ENCODE data around the gene UGT2B15. TPM values are rescaled to one million over a fixed set of nuclear protein-coding genes. Genes with fewer than 3 reads are reported as not detected.
"Not testable (repeated sequence)": the region's sequence is repeated elsewhere in the genome, so short reads cannot be mapped to it uniquely, and the experiment has no call there.

UGT2B15 gene
- total and polyA plus RNA-seq, 10 donors: 0.11 to 0.85 (median 0.46) TPM; not detected in 7

DNA sequence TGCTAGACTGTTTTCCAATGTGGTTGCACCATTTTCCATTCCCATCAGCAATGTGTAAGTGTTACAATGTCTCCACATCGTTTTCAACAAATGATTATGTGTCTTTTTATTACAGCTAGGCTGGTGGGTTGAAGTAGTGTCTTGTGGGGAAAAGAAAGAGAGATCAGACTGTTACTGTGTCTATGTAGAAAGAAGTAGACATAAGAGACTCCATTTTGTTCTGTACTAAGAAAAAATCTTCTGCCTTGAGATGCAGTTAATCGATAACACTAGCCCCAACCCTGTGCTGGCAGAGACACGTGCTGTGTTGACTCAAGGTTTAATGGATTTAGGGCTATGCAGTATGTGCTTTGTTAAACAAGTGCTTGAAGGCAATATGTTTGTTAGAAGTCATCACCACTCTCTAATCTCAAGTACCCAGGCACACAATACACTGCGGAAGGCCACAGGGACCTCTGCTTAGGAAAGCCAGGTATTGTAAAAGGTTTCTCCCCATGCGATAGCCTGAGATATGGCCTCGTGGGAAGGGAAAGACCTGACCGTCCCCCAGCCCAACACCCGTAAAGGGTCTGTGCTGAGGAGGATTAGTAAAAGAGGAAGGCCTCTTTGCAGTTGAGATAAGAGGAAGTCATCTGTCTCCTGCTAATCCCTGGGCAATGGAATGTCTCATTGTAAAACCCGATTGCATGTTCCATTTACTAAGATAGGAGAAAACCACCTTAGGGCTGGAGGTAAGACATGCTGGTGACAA is 23.0 kb upstream of the UGT2B15 start:
- 66 to 79% (median 75%) methylated on average over 9 of the region's 9 CpGs for WGBS, 5 donors
- H3K4me3 ChIP-seq: no peak overlapping the region
- DNase-seq: no peak
- no peaks in the 10 kb centered on the region for H3K36me3 ChIP-seq
- H3K27me3 ChIP-seq (replicated peaks in 1 of 7): no peaks in the 10 kb centered on the region
- H3K27ac ChIP-seq: no peak overlapping the region
- H3K4me1 ChIP-seq: no peaks in the 10 kb centered on the region
- peaks cover 0 to 10% (median 0%) of the 10 kb centered on the region in 8 donors for H3K9me3 ChIP-seq
- intact Hi-C loops (cut with DNase I; ENCODE audit: low total_unique reads): no loop called here
- TF ChIP-seq, protein P1, sequence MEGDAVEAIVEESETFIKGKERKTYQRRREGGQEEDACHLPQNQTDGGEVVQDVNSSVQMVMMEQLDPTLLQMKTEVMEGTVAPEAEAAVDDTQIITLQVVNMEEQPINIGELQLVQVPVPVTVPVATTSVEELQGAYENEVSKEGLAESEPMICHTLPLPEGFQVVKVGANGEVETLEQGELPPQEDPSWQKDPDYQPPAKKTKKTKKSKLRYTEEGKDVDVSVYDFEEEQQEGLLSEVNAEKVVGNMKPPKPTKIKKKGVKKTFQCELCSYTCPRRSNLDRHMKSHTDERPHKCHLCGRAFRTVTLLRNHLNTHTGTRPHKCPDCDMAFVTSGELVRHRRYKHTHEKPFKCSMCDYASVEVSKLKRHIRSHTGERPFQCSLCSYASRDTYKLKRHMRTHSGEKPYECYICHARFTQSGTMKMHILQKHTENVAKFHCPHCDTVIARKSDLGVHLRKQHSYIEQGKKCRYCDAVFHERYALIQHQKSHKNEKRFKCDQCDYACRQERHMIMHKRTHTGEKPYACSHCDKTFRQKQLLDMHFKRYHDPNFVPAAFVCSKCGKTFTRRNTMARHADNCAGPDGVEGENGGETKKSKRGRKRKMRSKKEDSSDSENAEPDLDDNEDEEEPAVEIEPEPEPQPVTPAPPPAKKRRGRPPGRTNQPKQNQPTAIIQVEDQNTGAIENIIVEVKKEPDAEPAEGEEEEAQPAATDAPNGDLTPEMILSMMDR (IDR thresholded peaks at IDR 0.05 in 8 of 11, conservative IDR thresholded peaks at IDR 0.05 in 3 of 11): no peak
- no peak for TF ChIP-seq POLR2A (IDR thresholded peaks at IDR 0.05)
- no peak for TF ChIP-seq POLR2AphosphoS5 (IDR thresholded peaks at IDR 0.05)

DNA sequence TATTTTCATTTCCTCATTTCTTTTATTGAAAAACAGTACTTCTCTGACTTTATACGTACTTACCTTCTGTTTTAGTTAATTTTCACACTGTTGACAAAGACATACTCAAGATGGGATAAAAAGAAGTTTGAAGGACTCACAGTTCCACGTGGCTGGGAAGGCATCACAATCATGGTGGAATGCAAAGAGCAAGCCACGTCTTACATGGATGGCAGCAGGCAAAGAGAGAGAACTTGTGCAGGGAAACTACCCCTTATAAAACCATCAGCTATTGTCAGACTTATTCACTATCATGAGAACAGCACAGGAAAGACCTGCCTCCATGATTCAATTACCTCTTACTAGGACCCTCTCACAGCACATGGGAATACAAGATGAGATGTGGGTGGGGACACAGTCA is 20.7 kb upstream of the UGT2B15 start:
- Histone ChIP-seq H3K4me3 (no peak overlapping the region), H3K27me3 (replicated peaks in 1 of 7) (no peaks in the 10 kb centered on the region), H3K27ac (no peak overlapping the region), H3K9me3 (peaks cover 0 to 10% (median 0%) of the 10 kb centered on the region in 8 donors), H3K4me1 (no peaks in the 10 kb centered on the region), H3K36me3 (no peaks in the 10 kb centered on the region)
- 62 to 79% (median 65%) methylated on average over 3 of the region's 3 CpGs for WGBS, 5 donors
- TF ChIP-seq POLR2A (IDR thresholded peaks at IDR 0.05): no peak
- no peak for TF ChIP-seq POLR2AphosphoS5 (IDR thresholded peaks at IDR 0.05)
- TF ChIP-seq, protein P1 (IDR thresholded peaks at IDR 0.05 in 8 of 11, conservative IDR thresholded peaks at IDR 0.05 in 3 of 11): no peak
- no peak for DNase-seq
- intact Hi-C loops (cut with DNase I; ENCODE audit: low total_unique reads): no loop called here

DNA sequence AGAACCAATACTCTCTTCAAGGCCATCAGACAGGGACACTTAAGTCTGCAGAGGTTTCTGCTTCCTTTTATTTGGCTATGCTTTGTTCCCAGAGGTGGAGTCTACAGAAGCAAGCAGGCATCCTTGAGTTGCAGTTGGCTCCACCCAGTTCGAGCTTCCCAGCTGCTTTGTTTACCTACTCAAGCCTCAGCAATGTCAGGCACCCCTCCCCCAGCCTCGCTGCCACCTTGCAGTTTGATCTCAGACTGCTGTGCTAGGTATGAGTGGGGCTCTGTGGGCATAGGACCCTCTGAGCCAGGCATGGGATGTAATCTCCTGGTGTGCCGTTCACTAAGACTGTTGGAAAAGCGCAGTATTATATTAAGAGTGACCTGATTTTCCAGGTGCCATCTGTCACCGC is 12.6 kb upstream of the UGT2B15 start:
- H3K4me1 ChIP-seq: no peaks in the 10 kb centered on the region
- H3K27me3 ChIP-seq (replicated peaks in 1 of 7): no peaks in the 10 kb centered on the region
- DNase-seq: no peak
- intact Hi-C loops (cut with DNase I; ENCODE audit: low total_unique reads): no loop called here
- no peak for TF ChIP-seq POLR2A (IDR thresholded peaks at IDR 0.05)
- TF ChIP-seq POLR2AphosphoS5 (IDR thresholded peaks at IDR 0.05): no peak
- TF ChIP-seq, protein P1 (IDR thresholded peaks at IDR 0.05 in 8 of 11, conservative IDR thresholded peaks at IDR 0.05 in 3 of 11): no peak
- WGBS, 5 donors: 74 to 89% (median 81%) methylated on average over 5 of the region's 5 CpGs
- no peak overlapping the region for H3K4me3 ChIP-seq
- no peak overlapping the region for H3K27ac ChIP-seq
- H3K36me3 ChIP-seq: no peaks in the 10 kb centered on the region
- H3K9me3 ChIP-seq: peaks cover 0 to 37% (median 0%) of the 10 kb centered on the region in 8 donors

DNA sequence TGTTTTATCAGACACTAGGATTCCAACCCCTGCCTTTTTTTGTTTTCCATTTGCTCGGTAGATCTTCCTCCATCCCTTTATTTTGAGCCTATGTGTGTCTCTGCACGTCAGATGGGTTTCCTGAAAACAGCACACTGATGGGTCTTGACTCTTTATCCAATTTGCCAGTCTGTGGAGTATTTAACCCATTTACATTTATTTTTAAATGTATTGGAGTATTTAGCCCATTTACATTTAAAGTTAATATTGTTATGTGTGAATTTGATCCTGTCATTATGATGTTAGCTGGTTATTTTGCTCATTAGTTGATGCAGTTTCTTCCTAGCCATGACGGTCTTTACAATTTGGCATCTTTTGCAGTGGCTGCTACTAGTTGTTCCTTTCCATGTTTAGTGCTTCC is 10.8 kb upstream of the UGT2B15 start:
- H3K27ac ChIP-seq; H3K27me3 ChIP-seq (replicated peaks in 1 of 7); intact Hi-C loops (cut with DNase I; ENCODE audit: low total_unique reads); H3K36me3 ChIP-seq; DNase-seq; H3K4me1 ChIP-seq; H3K4me3 ChIP-seq: not testable (repeated sequence)
- WGBS, 5 donors: 69 to 94% (median 84%) methylated on average over 3 of the region's 3 CpGs
- H3K9me3 ChIP-seq: peaks cover 0 to 40% (median 0%) of the 10 kb centered on the region in 8 donors
